IMR-90 (cell line): ENCODE measurements around the gene CD151. TPM values are rescaled to one million over a fixed set of nuclear protein-coding genes. Genes with fewer than 3 reads are reported as not detected.

ENCODE experiments used
- ATAC-seq: fragments of 200-7000 bp; cut with Tn5 transposase; 2 replicates; pipeline ENCODE4 v1.9.1; 2020; ENCODE audit warnings: low read depth, mild to moderate bottlenecking, moderate library complexity
- BruUV-seq: library from RNA; stranded (reverse); fragments of 400-500 nt; replicated peaks from 2 replicates; lab custom pipeline; 2021; lab: Mats Ljungman, UMichigan
- CTCF ChIA-PET: fragments of 300-600 bp; formaldehyde crosslinking; extraction: SDS; loops from one replicate; lab custom pipeline; 2021; ENCODE audit warnings: antibody characterized with exemption; lab: Yijun Ruan, JAX
- POLR2A ChIA-PET: fragments of 300-600 bp; sonication (Branson Sonifier 250); formaldehyde crosslinking; loops from one replicate; lab custom pipeline; 2022; ENCODE audit warnings: antibody characterized with exemption; ENCODE audit not compliant: unreplicated experiment; lab: Charles Lee
- DNase-seq: peaks from one replicate; pipeline ENCODE4 v3.0.0; 2013
- H2AFZ ChIP-seq: replicated peaks from 2 replicates; pipeline ENCODE3; 2013; ENCODE audit warnings: low read length, mild to moderate bottlenecking; ENCODE audit not compliant: poor library complexity
- H2AK5ac ChIP-seq: 2 replicates; pipeline ENCODE4 v1.6.1; 2013; ENCODE audit warnings: low read depth, low read length, inconsistent platforms
- H2AK9ac ChIP-seq: replicated peaks from 2 replicates; pipeline ENCODE3; 2013; ENCODE audit warnings: mild to moderate bottlenecking, low read depth, low read length, moderate library complexity; ENCODE audit not compliant: poor library complexity
- H2BK120ac ChIP-seq: 2 replicates; pipeline ENCODE4 v1.6.1; 2013; ENCODE audit warnings: low read depth, low read length, inconsistent platforms
- H2BK15ac ChIP-seq: 3 replicates; pipeline ENCODE4 v1.6.1; 2013; ENCODE audit warnings: low read depth, low read length, inconsistent platforms
- H2BK20ac ChIP-seq: 2 replicates; pipeline ENCODE4 v1.6.1; 2013; ENCODE audit warnings: low read depth, mild to moderate bottlenecking, inconsistent platforms, low read length, moderate library complexity
- H2BK5ac ChIP-seq: 2 replicates; pipeline ENCODE4 v1.6.1; 2013; ENCODE audit warnings: mild to moderate bottlenecking, low read depth, low read length, inconsistent platforms; ENCODE audit not compliant: poor library complexity, severe bottlenecking
- H3K14ac ChIP-seq: replicated peaks from 2 replicates; pipeline ENCODE4 v1.6.1; 2013; ENCODE audit warnings: low read depth, low read length, inconsistent platforms
- H3K18ac ChIP-seq: 2 replicates; pipeline ENCODE4 v1.6.1; 2013; ENCODE audit warnings: low read depth, low read length, control low read depth
- H3K23ac ChIP-seq: 2 replicates; pipeline ENCODE4 v1.6.1; 2013; ENCODE audit warnings: low read depth, low read length, inconsistent platforms
- H3K27ac ChIP-seq: 2 replicates; pipeline ENCODE4 v1.5.1; 2013; ENCODE audit warnings: mild to moderate bottlenecking, control low read depth, low read length; ENCODE audit not compliant: insufficient read depth
- H3K27me3 ChIP-seq: 2 replicates; pipeline ENCODE4 v1.6.1; 2013; ENCODE audit warnings: low read length; ENCODE audit not compliant: control insufficient read depth, insufficient read depth
- H3K36me3 ChIP-seq: 2 replicates; pipeline ENCODE4 v1.6.1; 2013; ENCODE audit warnings: low read length, mixed read lengths; ENCODE audit not compliant: control insufficient read depth, insufficient read depth
- H3K4ac ChIP-seq: 2 replicates; pipeline ENCODE4 v1.6.1; 2013; ENCODE audit warnings: low read depth, low read length, inconsistent platforms
- H3K4me1 ChIP-seq: 2 replicates; pipeline ENCODE4 v1.6.1; 2013; ENCODE audit warnings: low read length, mixed read lengths; ENCODE audit not compliant: control insufficient read depth, insufficient read depth
- H3K4me2 ChIP-seq: 2 replicates; pipeline ENCODE4 v1.6.1; 2013; ENCODE audit warnings: low read depth, mild to moderate bottlenecking, control low read depth, low read length, moderate library complexity
- H3K4me3 ChIP-seq: 2 replicates; pipeline ENCODE4 v1.5.1; 2013; ENCODE audit warnings: low read depth, mild to moderate bottlenecking, control low read depth, low read length, moderate library complexity; ENCODE audit not compliant: insufficient read depth
- H3K56ac ChIP-seq: 2 replicates; pipeline ENCODE4 v1.6.1; 2013; ENCODE audit warnings: low read length, inconsistent platforms; ENCODE audit not compliant: insufficient read depth; ENCODE audit errors: extremely low read depth
- H3K79me1 ChIP-seq, 2 experiments: 2 replicates each; pipeline ENCODE4 v1.6.1; 2013; ENCODE audit warnings: low read length in 2 of 2, inconsistent platforms in 1 of 2, low read depth in 1 of 2
- H3K9ac ChIP-seq: 2 replicates; pipeline ENCODE4 v1.6.1; 2013; ENCODE audit warnings: low read depth, low read length, control low read depth
- H3K9me1 ChIP-seq: 2 replicates; pipeline ENCODE4 v1.6.1; 2013; ENCODE audit warnings: low read length, inconsistent platforms; ENCODE audit not compliant: insufficient read depth
- H3K9me3 ChIP-seq: 2 replicates; pipeline ENCODE4 v1.6.1; 2013; ENCODE audit warnings: low read length; ENCODE audit not compliant: control insufficient read depth, insufficient read depth
- H4K20me1 ChIP-seq: 2 replicates; pipeline ENCODE4 v1.6.1; 2013; ENCODE audit warnings: low read length, inconsistent platforms; ENCODE audit not compliant: insufficient read depth
- H4K5ac ChIP-seq: 2 replicates; pipeline ENCODE4 v1.6.1; 2013; ENCODE audit warnings: mild to moderate bottlenecking, low read depth, low read length, control low read depth
- H4K8ac ChIP-seq, 2 experiments: 2 replicates each; pipeline ENCODE4 v1.6.1; 2013; ENCODE audit warnings: low read depth in 2 of 2, low read length in 2 of 2, control low read depth in 1 of 2, inconsistent platforms in 1 of 2
- H4K91ac ChIP-seq: 2 replicates; pipeline ENCODE4 v1.6.1; 2013; ENCODE audit warnings: low read depth, low read length, inconsistent platforms; ENCODE audit not compliant: insufficient read depth
- BHLHE40 ChIP-seq: fragments of 150-350 bp; IDR thresholded peaks from 2 replicates; pipeline ENCODE4 v1.6.1; 2016; ENCODE audit warnings: mild to moderate bottlenecking, low read depth, low read length
- CHD1 ChIP-seq: IDR thresholded peaks from 2 replicates; pipeline ENCODE4 v1.6.1; 2012; ENCODE audit warnings: low read depth, low read length, improper control_type of control experiment
- CTCF ChIP-seq: conservative IDR thresholded peaks from 2 replicates; pipeline ENCODE4 v1.5.1; 2012; ENCODE audit warnings: mild to moderate bottlenecking, low read depth, low read length, improper control_type of control experiment
- ELK1 ChIP-seq: fragments of 150-350 bp; IDR thresholded peaks from 2 replicates; pipeline ENCODE4 v1.6.1; 2016; ENCODE audit warnings: low read depth, mild to moderate bottlenecking, low read length, moderate library complexity, borderline replicate concordance
- FOS ChIP-seq: fragments of 150-350 bp; IDR thresholded peaks from 2 replicates; pipeline ENCODE4 v1.6.1; 2016; ENCODE audit warnings: low read depth, low read length
- MAFK ChIP-seq: IDR thresholded peaks from 2 replicates; pipeline ENCODE4 v1.6.1; 2012; ENCODE audit warnings: low read depth, low read length, improper control_type of control experiment
- MAZ ChIP-seq: IDR thresholded peaks from 2 replicates; pipeline ENCODE4 v1.6.1; 2012; ENCODE audit warnings: low read depth, mild to moderate bottlenecking, low read length, improper control_type of control experiment, moderate library complexity, borderline replicate concordance
- MXI1 ChIP-seq: IDR thresholded peaks from 2 replicates; pipeline ENCODE4 v1.6.1; 2012; ENCODE audit warnings: low read depth, mild to moderate bottlenecking, low read length, moderate library complexity, borderline replicate concordance
- NFE2L2 ChIP-seq: fragments of 150-350 bp; IDR thresholded peaks from 2 replicates; pipeline ENCODE4 v1.6.1; 2016; ENCODE audit warnings: low read depth, mild to moderate bottlenecking, low read length
- POLR2A ChIP-seq: IDR thresholded peaks from 2 replicates; pipeline ENCODE4 v1.6.1; 2012; ENCODE audit warnings: mild to moderate bottlenecking, low read depth, low read length
- RAD21 ChIP-seq: IDR thresholded peaks from 2 replicates; pipeline ENCODE4 v1.6.1; 2012; ENCODE audit warnings: low read length, improper control_type of control experiment
- RCOR1 ChIP-seq: IDR thresholded peaks from 2 replicates; pipeline ENCODE4 v1.6.1; 2012; ENCODE audit warnings: mild to moderate bottlenecking, low read length, improper control_type of control experiment; ENCODE audit not compliant: insufficient replicate concordance
- RFX5 ChIP-seq: IDR thresholded peaks from 2 replicates; pipeline ENCODE4 v1.8.0; 2012; ENCODE audit warnings: low read depth, mild to moderate bottlenecking, low read length, moderate library complexity
- USF2 ChIP-seq: fragments of 150-350 bp; IDR thresholded peaks from 2 replicates; pipeline ENCODE4 v1.6.1; 2017; ENCODE audit warnings: mild to moderate bottlenecking, antibody characterized with exemption, low read length, low read depth
- WGBS, 2 experiments: methylation state at CpG; one replicate each; pipeline versions ENCODE4 v1.1.5 to v1.1.7; 2013; ENCODE audit warnings: missing lambda C conversion rate in 2 of 2; ENCODE audit not compliant: insufficient read length in 1 of 2; ENCODE audit errors: extremely low coverage in 2 of 2; 5-methylcytosine and 5-hydroxymethylcytosine counted together
- dilution Hi-C: fragments of 300-500 bp; cut with HindIII; formaldehyde crosslinking; loops from one replicate; pipeline ENCODE4 v1.14.3; 2018; ENCODE audit warnings: low sequenced_read_pairs; ENCODE audit not compliant: unreplicated experiment
- in situ Hi-C: fragments of 300-500 bp; cut with MboI; formaldehyde crosslinking; loops from 3 replicates; pipeline ENCODE4 v1.14.3; 2019; ENCODE audit warnings: low sequenced_read_pairs, inconsistent platforms, mixed read lengths
- intact Hi-C: fragments of 100-400 bp; cut with micrococcal nuclease; formaldehyde crosslinking; loops from 2 replicates; pipeline ENCODE4 v1.10.0; 2022
- polyA plus RNA-seq, 3 experiments: library from polyadenylated mRNA; depleted of rRNA; stranded (reverse); fragments of >200 nt; gene quantifications; 2 replicates each; pipeline ENCODE4 v1.2.3, GENCODE V29; 2012; ENCODE audit warnings: low replicate concordance in 1 of 3
- total RNA-seq: library from RNA; depleted of rRNA; stranded (reverse); fragments of >200 nt; gene quantifications from 2 replicates; pipeline ENCODE4 v1.2.3, GENCODE V29; 2012

CD151 gene
- total and polyA plus RNA-seq, 2 of the 4 experiments (the other 2 are of a cell fraction), result 1,150 to 1,267 TPM

GRCh38 chr11:860234-861104 lies 27.7 kb downstream of the CD151 start:
- no peak overlapping the region for H3K27ac ChIP-seq
- dilution Hi-C loops (no loop called here), in situ Hi-C loops (no loop called here), intact Hi-C loops (no loop called here)
- CTCF ChIA-PET, result interaction anchor here (0.6 kb wide), 1 partner anchor 38 kb away, joined by 3 read pairs; no protein-coding TSS in a partner anchor
- 83% methylated on average over 11 of the region's 21 CpGs; no CpG with 5 or more reads in 1 of the 2 experiments for WGBS, 2 experiments
- H3K9ac ChIP-seq, result no peak overlapping the region
- peak overlapping the region; percentile 31; the same call in 1 of the 2 replicates for H2AK5ac ChIP-seq
- H2BK5ac ChIP-seq, result no peak overlapping the region
- H3K79me1 ChIP-seq, result peaks cover 24 to 81% of the 10 kb centered on the region in 2 experiments
- peak overlapping the region; percentile 53 for H2AK9ac ChIP-seq
- H3K4me1 ChIP-seq, result peaks cover 12% of the 10 kb centered on the region
- no TSS peak for BruUV-seq
- H4K5ac ChIP-seq, result no peak overlapping the region
- H3K4ac ChIP-seq, result no peak overlapping the region
- H3K14ac ChIP-seq, result no peak overlapping the region
- 0 out of 4 replicates have a peak overlapping the region, but pooled peaks of 1 of the 2 experiments have one; percentile 57 for H4K8ac ChIP-seq
- H3K18ac ChIP-seq, result no peak overlapping the region
- H3K23ac ChIP-seq, result no peak overlapping the region
- POLR2A ChIA-PET, result interaction anchor here (0.6 to 1.3 kb wide), 2 partner anchors 16 to 723 kb away, joined by 3 to 12 read pairs; no protein-coding TSS in a partner anchor
- no peaks in the 10 kb centered on the region for H3K27me3 ChIP-seq
- H3K56ac ChIP-seq, result no peak overlapping the region
- DNase-seq (no peak), ATAC-seq (no peak)
- H2BK20ac ChIP-seq, result no peak overlapping the region
- peaks cover 3% of the 10 kb centered on the region; the same call in 1 of the 2 replicates for H3K9me1 ChIP-seq
- H3K9me3 ChIP-seq, result no peaks in the 10 kb centered on the region
- no peak overlapping the region for H2BK15ac ChIP-seq
- H2AFZ ChIP-seq, result no peak overlapping the region
- peaks cover 60% of the 10 kb centered on the region for H4K20me1 ChIP-seq
- no peak overlapping the region for H3K4me3 ChIP-seq
- no peak overlapping the region; the same call in 1 of the 2 replicates for H3K4me2 ChIP-seq
- H4K91ac ChIP-seq, result no peak overlapping the region
- peaks cover 31% of the 10 kb centered on the region for H3K36me3 ChIP-seq
- no peak overlapping the region for H2BK120ac ChIP-seq
- TF ChIP-seq MAFK (no peak), RAD21 (no peak), POLR2A (no peak), RFX5 (no peak), FOS (no peak), USF2 (no peak), ELK1 (no peak), CTCF (no peak), BHLHE40 (no peak), CHD1 (no peak), RCOR1 (no peak), MXI1 (no peak), NFE2L2 (no peak), MAZ (no peak)
